HG02852 (cell line): Measurements from ENCODE around the gene CHST11.

Source experiments
- ATAC-seq: cut with Tn5 transposase; IDR thresholded peaks from one replicate; pipeline ENCODE4 v1.9.1; 2021; ENCODE audit warnings: mild to moderate bottlenecking, moderate library complexity; ENCODE audit not compliant: unreplicated experiment

Gene CHST11

GRCh38 chr12:104685366-104685765 lies 228.6 kb downstream of the CHST11 start:
- ATAC-seq: no peak

GRCh38 chr12:104686196-104686595 lies 229.4 kb downstream of the CHST11 start:
- no peak for ATAC-seq

DNA sequence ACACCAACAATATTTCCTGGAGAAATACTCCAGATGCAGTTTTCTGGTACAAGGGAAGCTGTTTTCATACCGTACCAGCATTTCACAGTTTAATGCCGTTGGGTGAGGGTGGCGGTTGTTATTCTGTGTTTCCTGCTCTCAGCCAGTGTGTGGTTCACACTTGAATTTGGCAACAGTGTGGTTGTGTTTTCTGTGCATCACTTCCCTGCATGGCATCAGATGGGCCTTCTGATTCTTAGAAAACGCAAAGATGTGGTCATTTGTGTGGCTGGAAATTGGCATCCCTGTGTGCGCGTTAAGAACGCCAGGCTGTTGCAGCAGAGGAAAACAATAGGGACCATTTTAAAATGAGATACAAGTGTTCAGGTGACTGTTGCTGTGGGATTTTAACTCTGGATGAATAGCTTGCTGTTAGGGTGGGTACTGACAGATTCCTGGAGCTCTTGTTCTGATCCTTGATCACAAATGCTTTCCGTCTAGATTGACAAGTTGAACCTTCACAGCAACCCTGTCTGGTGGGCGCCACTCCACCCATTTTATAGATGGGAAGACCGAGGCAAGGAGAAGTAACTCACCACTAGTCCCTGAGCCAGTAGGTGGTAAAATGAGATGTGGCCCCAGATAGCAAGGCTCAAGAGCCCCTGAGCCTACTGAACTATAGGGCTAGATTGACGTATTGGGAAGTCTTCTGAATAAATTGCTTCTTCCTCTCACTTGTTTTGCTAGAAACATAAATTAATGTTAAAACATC lies 231.2 kb downstream of the CHST11 start:
- no peak for ATAC-seq

DNA sequence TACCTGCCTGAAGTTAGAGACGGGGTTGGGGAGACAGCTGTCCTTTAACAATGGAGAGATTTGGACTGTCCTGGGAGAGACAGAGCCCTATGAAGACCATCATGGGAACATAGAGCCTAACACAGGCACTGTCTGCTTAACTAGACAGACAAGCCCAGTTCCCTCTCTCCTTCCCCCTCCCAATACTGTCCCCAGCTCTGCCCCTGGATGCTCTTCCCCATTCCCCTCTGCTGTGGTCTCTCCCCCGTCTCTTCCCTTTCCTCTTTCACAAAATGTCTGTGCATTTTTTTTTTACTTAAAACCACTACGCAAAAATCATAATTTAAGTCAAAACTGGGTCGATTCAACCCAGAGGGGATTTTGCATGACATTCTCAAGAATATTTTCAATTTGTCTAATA lies 232.9 kb downstream of the CHST11 start:
- ATAC-seq: no peak

DNA sequence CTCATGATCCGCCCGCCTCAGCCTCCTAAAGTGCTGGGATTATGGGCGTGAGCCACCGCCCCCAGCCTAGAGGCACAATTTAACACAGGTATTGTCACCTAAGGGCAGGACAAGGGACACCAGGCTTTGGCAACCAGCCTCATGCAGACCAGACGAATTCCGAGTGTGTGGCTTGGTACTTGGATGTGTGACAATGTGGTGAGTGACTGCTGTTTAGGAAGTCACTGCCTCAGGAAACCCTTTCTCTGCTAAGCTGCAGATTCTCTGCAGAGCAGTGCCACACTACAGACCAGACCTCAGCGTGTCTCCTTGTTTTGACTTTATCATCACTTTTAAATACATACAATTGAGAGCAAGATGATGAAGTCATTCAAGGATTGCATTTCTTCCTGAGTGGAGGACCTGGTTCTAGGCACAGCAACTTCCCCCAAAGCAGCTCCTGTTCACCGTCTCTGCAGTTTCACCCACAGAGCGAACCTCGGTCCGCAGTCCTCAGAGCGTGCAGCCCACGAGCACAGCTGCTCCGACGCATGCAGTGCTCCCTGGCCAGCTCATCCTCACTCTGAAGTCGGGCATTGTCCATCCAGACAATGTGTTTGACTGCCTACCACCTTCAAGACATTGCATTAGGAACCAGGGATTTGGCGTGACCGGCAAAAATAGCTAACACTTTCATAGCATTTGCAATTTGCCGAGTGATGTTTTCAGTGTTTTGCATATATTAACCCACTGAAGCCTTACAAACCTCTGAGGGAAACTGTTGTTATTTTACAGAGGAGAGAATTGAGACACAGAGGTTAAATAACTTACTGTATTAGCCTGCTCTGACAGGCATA lies 235.2 kb downstream of the CHST11 start:
- ATAC-seq: peak; percentile 63

DNA sequence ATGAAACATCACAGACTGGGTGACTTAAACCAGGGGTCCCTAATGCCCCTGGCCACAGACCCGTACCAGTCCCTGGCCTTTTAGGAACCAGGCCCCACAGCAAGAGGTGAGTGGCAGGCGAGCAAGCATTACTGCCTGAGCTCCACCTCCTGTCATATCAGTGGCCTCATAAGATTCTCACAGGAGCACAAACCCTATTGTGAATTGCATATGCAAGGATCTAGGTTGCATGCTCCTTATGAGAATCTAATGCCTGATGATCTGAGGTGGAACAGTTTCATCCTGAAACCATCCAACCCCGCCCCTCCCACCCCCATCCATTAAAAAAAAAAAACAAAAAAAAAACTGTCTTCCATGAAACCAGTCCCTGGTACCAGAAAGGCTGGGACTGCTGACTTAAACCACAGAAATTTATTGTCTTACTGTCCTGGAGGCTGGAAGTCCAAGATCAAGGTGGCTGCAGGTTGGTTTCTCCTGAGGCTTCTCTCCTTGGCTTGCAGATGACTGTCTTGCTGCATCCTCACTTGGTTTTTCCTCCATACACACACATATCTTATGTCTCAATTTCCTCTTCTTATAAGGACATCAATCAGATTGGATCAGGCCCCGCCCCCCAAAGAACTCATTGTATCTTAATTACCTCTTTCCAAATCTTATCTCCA lies 235.9 kb downstream of the CHST11 start:
- ATAC-seq: no peak

DNA sequence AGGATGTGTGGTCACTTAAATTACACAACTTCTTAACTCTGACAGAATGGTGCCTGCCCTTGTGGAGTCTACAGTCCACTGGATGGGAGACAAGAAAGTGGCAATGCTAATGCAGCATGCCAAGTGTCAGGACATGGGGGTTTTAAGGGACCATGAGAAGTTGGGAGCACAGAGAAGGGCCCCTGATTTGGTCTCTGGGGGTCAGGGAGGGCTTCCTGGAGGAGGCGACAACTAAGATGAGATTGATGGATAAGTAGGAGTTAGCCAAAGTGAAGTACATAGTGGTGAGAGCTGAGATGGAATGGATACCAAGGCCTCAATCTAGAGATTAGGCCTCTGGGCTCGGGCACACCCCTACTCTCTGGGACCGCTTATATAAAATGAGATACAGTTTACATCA lies 236.7 kb downstream of the CHST11 start:
- no peak for ATAC-seq

- no peak for ATAC-seq
These were observed 237.4 kb downstream of the CHST11 start for GRCh38 chr12:104694161-104694560.

DNA sequence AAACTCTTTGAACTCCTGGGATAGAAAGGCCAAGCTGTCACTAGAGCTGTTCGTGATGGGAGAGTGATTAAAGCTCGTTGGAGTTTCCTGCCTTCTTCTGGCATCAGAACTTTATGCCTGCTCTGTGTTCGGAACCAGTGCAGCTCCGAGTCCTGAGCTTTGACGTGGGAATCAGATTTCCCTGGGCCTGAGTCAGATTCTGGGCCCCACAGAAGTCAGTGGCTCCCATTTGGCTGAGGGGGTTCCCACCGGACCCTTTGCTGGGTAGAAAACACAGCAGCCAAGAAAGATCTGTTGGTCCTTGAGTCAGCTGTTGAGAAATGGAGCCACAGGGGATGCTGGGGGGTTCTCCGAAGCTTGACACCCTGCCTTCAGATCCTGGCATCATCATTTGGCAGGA lies 238.0 kb downstream of the CHST11 start:
- ATAC-seq: no peak

DNA sequence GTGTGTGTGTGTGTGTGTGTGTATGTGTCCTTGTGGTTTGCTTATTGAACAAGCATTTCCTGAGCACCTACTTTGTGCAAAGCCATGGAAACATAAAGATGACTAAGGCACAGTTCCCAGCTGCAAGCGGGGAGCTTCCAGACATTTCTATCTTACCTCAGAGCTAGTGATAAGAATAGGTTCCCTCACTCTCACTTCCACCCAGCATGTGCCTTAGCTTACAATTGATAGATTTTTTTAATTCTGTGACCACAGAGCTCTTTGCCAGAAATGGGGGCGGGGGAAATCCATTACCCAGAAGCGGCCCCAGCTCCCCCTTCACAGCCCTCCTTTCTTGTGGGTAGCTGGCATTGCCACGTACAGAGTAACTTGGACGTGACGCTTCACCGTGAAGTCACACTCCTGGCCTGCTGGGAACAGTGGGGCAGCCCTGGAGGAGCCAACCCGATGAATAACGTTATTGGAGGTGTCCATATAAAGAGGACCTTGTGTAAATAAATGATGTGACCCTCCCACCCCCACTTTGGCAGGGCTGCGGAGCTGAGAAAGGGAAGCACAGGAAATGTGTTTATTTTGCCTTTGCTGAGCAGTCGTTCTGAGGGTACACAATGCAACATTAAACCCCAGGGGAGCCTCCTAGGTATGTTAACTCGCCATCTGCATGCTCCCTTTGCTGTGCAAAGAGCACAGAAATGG lies 238.9 kb downstream of the CHST11 start:
- ATAC-seq: peak; percentile 35

DNA sequence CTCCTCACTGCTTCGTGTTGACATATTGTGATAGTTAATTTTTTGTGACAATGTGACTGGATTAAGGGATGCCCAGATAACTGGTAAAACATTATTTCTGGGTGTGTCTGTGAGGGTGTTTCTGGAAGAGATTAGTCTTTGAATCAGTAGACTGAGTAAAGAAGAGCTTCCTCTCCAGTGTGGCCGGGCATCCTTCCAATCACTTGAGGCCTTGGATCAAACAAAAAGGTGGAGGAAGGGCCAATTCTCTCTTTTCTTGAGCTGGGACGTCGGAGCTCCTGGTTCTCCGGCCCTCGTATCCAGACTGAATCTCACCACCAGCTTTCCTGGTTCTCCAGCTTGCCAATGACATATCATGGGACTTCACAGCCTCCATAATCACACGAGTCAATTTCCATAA lies 240.4 kb downstream of the CHST11 start:
- no peak for ATAC-seq

- ATAC-seq: no peak
These were observed 242.1 kb downstream of the CHST11 start for GRCh38 chr12:104698871-104699270.

DNA sequence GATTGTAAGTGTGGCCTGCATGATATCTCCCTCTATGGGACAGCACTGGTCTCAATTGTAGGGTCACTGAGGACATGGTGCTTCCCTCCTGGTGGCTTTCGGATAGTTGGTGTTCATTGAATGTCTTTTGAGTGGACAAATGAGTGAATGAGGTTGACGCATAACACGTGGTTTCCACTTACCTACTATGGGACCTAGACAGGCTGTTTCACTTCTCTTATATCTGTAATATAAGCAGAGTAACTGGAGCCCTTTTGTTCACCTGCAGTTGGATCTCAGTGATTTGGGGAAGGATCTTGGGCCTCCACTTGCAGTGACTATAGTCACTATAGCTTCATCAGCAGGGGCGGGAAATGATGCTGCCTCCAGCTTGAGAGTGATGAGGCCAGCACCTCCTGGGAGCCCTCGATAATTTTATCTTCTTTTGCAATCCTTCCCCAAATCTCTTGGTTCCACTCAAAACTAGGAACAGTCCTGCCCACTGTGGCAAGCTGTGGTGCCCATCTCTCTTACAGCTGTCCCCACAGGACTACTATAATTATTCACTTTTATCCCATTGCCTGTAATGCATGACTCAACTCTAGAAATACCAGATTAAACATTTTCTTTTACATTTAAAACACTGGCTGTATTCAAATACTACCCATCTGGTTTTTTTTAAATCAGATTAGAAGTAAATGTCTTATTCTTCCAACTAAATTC lies 242.9 kb downstream of the CHST11 start:
- ATAC-seq: peak; percentile 74

DNA sequence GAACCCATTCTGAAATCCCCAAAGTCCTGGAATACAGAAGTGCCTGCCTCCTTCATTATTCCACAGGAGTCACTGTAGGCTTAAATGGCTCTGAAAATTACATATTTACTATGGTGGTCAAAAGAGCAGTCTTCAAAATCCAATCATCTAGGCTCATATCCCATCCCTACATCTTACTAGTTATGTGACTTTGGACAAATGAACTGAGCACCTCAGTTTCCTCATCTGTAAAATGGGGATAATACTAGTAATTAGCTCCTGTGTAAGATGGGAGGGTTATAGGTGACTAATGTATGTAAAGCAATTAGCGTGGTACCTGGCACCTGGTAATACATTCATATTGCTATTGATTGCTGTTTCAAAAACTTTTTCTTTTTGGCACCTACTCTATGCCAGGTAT lies 243.6 kb downstream of the CHST11 start:
- no peak for ATAC-seq

GRCh38 chr12:104701301-104701700 lies 244.6 kb downstream of the CHST11 start:
- ATAC-seq: no peak

GRCh38 chr12:104701756-104702155 lies 245.0 kb downstream of the CHST11 start:
- no peak for ATAC-seq

GRCh38 chr12:104702565-104703139 lies 245.9 kb downstream of the CHST11 start:
- no peak for ATAC-seq

- no peak for ATAC-seq
These were observed 246.6 kb downstream of the CHST11 start for GRCh38 chr12:104703372-104703771.

GRCh38 chr12:104704224-104704779 lies 247.6 kb downstream of the CHST11 start:
- no peak for ATAC-seq

GRCh38 chr12:104707194-104707593 lies 250.4 kb downstream of the CHST11 start:
- no peak for ATAC-seq
